LNCaP clone FGC (cell line): ENCODE data around the gene FAM219A.
"Not testable (repeated sequence)": the region's sequence is repeated elsewhere in the genome, so short reads cannot be mapped to it uniquely, and the experiment has no call there.

Source experiments
- DNase-seq: peaks from one replicate; pipeline ENCODE4 v3.0.0-alpha.2; 2011; ENCODE audit warnings: low read depth
- H3K4me3 ChIP-seq: 2 replicates; pipeline ENCODE4 v1.5.1; 2011; ENCODE audit warnings: mild to moderate bottlenecking, low read depth, low read length, control low read depth
- TF ChIP-seq, protein P1 (sequence below): IDR thresholded peaks from 2 replicates; pipeline ENCODE4 v1.5.1; 2012; ENCODE audit warnings: mild to moderate bottlenecking; ENCODE audit not compliant: control insufficient read depth, insufficient read depth; ENCODE audit errors: extremely low read depth

Gene FAM219A

DNA sequence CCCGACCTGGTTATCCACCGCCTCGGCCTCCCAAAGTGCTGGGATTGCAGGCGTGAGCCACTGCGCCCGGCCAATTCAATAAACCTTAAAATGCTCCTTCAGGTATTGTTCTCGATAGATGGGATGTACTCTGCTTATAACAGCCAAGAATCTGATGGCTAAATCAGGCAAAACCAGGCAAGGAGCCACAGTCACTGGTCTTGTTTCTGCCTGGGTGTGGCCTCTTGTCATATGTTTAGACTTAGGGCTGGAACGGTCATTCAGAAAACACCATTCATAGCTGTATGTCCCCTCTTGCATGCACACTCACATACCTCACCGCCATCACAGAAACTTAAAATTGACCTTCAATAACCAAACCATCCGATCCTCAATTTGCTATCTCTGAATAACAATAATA is 7.7 kb downstream of the FAM219A start:
- TF ChIP-seq, protein P1, sequence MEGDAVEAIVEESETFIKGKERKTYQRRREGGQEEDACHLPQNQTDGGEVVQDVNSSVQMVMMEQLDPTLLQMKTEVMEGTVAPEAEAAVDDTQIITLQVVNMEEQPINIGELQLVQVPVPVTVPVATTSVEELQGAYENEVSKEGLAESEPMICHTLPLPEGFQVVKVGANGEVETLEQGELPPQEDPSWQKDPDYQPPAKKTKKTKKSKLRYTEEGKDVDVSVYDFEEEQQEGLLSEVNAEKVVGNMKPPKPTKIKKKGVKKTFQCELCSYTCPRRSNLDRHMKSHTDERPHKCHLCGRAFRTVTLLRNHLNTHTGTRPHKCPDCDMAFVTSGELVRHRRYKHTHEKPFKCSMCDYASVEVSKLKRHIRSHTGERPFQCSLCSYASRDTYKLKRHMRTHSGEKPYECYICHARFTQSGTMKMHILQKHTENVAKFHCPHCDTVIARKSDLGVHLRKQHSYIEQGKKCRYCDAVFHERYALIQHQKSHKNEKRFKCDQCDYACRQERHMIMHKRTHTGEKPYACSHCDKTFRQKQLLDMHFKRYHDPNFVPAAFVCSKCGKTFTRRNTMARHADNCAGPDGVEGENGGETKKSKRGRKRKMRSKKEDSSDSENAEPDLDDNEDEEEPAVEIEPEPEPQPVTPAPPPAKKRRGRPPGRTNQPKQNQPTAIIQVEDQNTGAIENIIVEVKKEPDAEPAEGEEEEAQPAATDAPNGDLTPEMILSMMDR, result no peak
- DNase-seq, result no peak
- H3K4me3 ChIP-seq, result no peak overlapping the region

DNA sequence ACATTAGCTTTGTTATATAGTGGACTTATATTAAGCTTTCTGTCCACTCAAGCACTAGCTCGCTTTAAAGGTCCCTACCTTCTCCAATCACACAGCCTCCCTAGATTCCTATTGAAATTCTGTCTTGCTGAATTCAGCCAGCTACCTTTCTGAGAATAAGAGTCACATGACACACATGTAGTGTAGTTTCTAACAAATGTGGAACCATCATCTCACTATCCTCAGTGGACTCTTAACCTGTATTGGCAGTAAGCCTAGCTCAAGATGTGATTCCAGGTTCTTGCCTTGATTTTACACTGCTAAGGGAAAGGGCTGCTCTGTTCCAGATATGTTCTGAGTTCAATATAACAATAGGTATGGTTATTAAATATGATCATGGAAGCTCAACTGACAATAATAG is 11.4 kb downstream of the FAM219A start:
- no peak overlapping the region for H3K4me3 ChIP-seq
- TF ChIP-seq, protein P1, result no peak
- no peak for DNase-seq

DNA sequence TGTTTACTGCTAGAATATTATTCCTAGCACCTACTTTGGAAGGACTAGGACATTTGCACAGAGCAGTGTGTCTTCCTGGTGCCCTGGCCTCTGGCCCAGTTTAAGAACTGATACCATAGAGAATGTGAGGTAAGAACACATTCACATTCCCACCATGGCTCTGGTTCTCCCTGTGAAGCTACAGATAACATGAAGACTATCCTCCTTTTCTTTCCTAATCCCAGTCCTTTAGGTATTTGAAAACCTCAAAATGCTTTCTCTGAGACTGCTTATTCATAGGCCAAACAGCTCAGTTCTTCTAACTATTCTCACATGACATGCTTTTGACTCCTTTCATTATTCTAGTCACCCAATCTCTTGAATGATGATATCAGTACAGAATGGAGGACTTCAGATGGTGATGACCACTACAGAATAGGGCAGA is 11.9 kb downstream of the FAM219A start:
- no peak for DNase-seq
- no peak overlapping the region for H3K4me3 ChIP-seq
- TF ChIP-seq, protein P1, result no peak

DNA sequence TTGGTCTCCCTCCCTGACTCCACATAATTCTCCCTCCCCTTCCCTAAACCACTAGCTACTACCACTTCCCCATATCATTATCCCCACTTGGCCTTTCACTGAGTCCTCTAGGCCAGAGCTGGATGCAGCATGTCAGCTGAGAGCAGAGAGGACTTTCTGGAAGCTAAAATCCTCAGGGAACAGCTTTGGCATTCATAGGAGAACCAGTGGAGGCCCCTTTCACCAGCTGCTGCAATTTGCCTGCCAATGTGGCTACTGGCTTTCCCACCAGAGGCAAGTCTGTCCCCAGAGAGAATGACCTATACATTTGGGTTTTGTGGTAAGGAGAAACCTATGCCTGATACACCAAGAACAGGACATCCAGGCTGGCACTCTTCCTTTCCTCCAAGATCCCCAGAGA is 14.4 kb downstream of the FAM219A start:
- TF ChIP-seq, protein P1, result no peak
- H3K4me3 ChIP-seq, result no peak overlapping the region
- no peak for DNase-seq

DNA sequence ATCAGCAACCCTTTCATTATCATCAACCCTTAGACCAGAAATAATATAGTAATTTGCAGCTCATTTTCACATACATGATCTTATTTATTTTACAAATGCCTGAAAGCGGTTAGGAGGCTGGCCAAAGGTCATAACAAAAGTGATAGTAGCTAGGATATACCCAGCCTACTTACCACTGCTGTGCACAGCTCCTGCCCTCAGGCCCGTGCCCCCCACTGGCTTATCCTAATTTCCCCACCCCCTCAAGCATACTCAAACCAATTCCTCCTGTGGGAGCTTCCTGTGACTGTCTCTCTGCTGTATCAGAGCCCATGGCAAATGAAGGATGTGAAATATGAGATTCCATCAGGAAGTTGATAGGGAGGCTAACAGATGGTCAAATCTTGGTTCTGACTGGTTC is 14.8 kb downstream of the FAM219A start:
- H3K4me3 ChIP-seq, result no peak overlapping the region
- DNase-seq, result no peak
- TF ChIP-seq, protein P1, result no peak

DNA sequence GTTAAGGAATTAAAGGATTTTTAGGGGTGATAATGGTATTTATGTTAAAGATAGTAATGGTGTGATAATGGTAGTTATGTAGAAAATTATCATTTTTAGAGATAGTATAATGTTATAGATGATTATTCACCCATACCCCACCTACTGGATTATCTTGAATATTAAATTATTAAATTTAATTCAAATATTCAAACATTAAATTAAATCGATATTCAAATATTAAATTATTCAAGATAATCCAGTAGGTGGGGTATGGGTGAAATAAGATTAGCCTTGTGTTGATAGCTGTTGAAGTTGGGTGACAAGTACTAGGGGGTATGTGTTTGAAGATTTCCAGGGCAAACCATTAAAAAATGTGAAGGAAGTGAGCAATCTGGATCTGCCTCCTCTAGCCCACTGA is 15.6 kb downstream of the FAM219A start:
- H3K4me3 ChIP-seq, result no peak overlapping the region
- no peak for DNase-seq
- TF ChIP-seq, protein P1, result no peak

DNA sequence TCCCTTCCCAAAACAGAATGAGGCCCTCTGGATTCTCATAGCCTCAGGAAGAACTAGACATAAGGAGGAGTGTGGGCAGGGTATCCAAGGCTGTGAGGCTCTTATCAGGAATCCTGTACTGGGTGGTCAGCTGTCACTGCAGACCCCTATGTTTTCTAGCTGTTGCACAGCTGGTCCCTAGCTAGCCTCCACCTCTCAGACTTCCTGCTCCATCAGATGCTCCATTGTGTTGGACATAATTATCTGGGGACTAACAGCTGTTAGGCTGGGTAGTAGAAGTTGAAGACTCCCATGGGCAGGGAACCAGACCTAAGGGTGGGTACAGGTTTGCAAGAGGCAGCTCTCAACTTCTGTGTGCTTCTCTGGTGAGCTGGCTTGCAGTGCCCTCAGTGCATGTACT is 18.4 kb downstream of the FAM219A start:
- H3K4me3 ChIP-seq, result no peak overlapping the region
- TF ChIP-seq, protein P1, result no peak
- DNase-seq, result no peak

DNA sequence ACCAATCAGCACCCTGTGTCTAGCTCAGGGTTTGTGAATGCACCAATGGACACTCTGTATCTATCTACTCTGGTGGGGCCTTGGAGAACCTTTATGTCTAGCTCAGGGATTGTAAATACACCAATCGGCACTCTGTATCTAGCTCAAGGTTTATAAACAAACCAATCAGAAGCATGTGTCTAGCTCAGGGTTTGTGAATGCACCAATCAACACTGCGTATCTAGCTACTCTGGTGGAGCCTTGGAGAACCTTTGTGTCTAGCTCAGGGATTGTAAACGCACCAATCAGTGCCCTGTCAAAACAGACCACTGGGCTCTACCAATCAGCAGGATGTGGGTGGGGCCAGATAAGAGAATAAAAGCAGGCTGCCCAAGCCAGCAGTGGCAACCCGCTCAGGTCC is 19.9 kb downstream of the FAM219A start:
- DNase-seq, H3K4me3 ChIP-seq: not testable (repeated sequence)

DNA sequence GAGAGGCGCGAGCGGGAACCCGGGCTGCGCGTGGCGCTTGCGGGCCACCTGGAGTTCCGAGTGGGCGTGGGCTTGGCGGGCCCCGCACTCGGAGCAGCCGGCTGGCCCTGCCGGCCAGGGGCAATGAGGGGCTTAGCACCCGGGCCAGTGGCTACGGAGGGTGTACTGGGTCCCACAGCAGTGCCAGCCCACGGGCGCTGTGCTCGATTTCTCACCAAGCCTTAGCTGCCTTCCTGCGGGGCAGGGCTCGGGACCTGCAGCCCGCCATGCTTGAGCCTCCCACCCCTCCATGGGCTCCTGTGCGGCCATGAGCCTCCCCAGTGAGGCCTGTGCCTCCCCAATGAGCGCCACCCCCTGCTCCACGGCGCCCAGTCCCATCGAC is 20.5 kb downstream of the FAM219A start:
- DNase-seq, result not testable (repeated sequence)

More for the DNA sequence above, 20.5 kb downstream of the FAM219A start:
- H3K4me3 ChIP-seq, result not testable (repeated sequence)
